Rectal smooth muscle tissue (tissue), 1 donor: ENCODE data around the gene GREB1L.
"Not testable (repeated sequence)": the region's sequence is repeated elsewhere in the genome, so short reads cannot be mapped to it uniquely, and the experiment has no call there.

ENCODE experiments used
- H3K27ac ChIP-seq: one replicate; pipeline ENCODE4 v1.7.0; 2013; ENCODE audit warnings: low read depth, low read length, inconsistent platforms
- H3K27me3 ChIP-seq: one replicate; pipeline ENCODE4 v1.7.0; 2013; ENCODE audit warnings: low read length; ENCODE audit not compliant: control insufficient read depth, insufficient read depth
- H3K36me3 ChIP-seq: one replicate; pipeline ENCODE4 v1.7.0; 2013; ENCODE audit warnings: low read length; ENCODE audit not compliant: control insufficient read depth, insufficient read depth
- H3K4me1 ChIP-seq: one replicate; pipeline ENCODE4 v1.7.0; 2013; ENCODE audit warnings: low read length; ENCODE audit not compliant: control insufficient read depth, insufficient read depth
- H3K4me3 ChIP-seq: one replicate; pipeline ENCODE4 v1.7.0; 2013; ENCODE audit warnings: low read length
- H3K9ac ChIP-seq: one replicate; pipeline ENCODE4 v1.7.0; 2013; ENCODE audit warnings: low read length

GREB1L gene

DNA sequence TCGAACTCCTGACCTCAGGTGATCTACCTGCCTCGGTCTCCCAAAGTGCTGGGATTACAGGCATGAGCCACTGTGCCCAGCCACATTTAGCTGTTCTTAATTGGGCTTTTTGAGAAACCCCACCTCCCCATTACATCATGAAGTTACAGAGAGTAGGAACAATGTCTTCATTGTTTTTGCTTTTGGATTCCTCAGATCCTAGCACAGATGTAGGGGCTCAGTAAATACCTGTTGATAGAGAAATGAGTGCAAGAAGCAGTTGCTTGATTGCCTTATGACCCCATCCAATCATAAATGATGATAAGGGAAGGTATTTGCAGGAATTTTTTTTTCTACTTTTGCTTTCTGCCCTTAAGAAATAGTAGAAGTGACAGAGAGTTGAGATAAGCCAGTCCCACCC lies 25.4 kb downstream of the GREB1L start:
- H3K4me1 ChIP-seq, result no peaks in the 10 kb centered on the region
- no peaks in the 10 kb centered on the region for H3K27me3 ChIP-seq
- no peaks in the 10 kb centered on the region for H3K36me3 ChIP-seq
- no peak overlapping the region for H3K27ac ChIP-seq
- no peak overlapping the region for H3K9ac ChIP-seq
- no peak overlapping the region for H3K4me3 ChIP-seq

DNA sequence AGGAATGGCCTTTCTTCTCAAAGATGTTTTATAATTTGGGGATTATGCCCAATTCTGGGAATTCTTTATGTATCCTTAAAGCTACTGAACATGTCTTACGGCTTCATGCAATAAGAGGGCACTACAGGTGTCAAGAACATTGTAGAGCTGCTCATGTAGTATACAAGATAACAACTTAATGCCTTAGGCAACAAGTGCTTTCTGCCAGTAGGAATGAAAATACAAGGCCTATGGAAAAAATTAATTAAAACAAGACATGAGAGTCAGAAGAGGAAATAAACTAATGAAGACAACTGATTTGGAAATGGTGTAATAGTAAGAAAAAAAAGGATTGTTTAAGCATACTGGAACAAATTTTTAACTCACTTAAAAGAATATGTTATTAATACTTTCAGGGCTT lies 27.3 kb downstream of the GREB1L start:
- no peaks in the 10 kb centered on the region for H3K36me3 ChIP-seq
- H3K27me3 ChIP-seq, result no peaks in the 10 kb centered on the region
- no peak overlapping the region for H3K4me3 ChIP-seq
- no peak overlapping the region for H3K27ac ChIP-seq
- H3K9ac ChIP-seq, result no peak overlapping the region
- H3K4me1 ChIP-seq, result no peaks in the 10 kb centered on the region

DNA sequence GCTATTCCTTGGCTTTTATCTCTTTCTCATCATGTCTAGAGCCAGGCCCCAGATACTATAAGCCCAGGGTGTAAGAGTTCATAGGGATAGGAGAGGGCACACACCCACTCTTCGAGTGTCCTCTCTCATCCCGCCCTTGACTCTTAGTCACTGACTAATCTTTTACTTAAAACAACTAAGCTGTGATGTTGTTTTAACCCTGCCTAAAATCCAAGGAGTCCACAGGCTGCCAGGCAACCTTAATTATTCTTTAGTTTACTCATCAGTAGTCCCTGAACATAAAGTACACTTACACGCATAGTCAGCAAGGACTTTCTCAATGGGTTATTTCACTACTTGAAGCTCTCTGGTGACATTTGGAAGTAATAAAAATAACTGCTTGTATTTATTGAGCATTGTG lies 28.4 kb downstream of the GREB1L start:
- Histone ChIP-seq H3K4me1 (no peaks in the 10 kb centered on the region), H3K36me3 (no peaks in the 10 kb centered on the region), H3K27me3 (no peaks in the 10 kb centered on the region), H3K27ac (no peak overlapping the region), H3K9ac (no peak overlapping the region), H3K4me3 (no peak overlapping the region)

DNA sequence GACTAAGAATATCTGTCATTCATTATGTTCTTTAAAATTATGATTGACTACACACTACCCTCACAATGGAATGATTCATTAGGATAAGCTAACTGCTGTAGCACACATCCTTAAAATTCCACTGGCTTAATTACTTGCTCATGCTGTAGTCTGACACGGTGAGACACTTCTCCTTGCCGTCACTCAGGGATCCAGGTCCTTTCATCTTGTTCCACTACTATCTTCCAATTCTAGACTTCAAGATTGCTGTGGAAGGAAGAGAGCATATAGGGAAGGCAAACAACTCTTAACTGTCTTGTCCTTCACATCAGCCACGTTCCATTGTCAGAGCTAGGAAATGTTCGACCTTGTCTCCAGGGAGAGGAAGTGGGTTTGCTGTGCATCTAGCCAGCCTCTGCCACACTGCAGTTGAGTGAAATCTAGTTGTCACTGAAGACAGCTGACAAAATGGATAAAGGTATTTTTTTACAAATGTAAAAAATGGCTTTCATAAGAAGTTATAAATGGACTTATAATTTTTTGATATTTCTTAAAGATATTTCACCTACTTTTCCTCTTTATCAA lies 30.1 kb downstream of the GREB1L start:
- no peak overlapping the region for H3K27ac ChIP-seq
- H3K4me1 ChIP-seq, result no peaks in the 10 kb centered on the region
- no peak overlapping the region for H3K9ac ChIP-seq
- H3K27me3 ChIP-seq, result no peaks in the 10 kb centered on the region
- no peak overlapping the region for H3K4me3 ChIP-seq
- no peaks in the 10 kb centered on the region for H3K36me3 ChIP-seq

DNA sequence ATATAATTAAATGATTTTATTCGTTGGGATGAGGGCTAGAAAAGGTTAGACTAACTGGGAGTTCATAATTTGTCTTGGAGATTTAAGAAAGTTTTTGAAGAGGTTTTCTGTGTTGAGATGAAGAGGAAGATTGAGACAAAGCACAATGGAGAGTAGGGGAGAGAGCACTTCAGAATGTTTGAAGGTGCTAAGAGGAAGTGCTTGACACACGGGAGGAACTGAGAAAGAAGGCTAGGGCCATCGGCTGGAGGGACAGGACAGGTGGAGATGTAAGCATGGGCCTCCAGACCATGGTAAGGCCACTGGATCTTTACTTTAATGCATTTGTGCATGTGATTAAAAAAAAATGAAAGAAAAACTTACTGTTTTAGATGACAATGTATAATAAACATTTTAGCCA lies 31.5 kb downstream of the GREB1L start:
- H3K4me3 ChIP-seq, result no peak overlapping the region
- H3K4me1 ChIP-seq, result no peaks in the 10 kb centered on the region
- no peak overlapping the region for H3K27ac ChIP-seq
- H3K27me3 ChIP-seq, result no peaks in the 10 kb centered on the region
- H3K36me3 ChIP-seq, result no peaks in the 10 kb centered on the region
- no peak overlapping the region for H3K9ac ChIP-seq

DNA sequence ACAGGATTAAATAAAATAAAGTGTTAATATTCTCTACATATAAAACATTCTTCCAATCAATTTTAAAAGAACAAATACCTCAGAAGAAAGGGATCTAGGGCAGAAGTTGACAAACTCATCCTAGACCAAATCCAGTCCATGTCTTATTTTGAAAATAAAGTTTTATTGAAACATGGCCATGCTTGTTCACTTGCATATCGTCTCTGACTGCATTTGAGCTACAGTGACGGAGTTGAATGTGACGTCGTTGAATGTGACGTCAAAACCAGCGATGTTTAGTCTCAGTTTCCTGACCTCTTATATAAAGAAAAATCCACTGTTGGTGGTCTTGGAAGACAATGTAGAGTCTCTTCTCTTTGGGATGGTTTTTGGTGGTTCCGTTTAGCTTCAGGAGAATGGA lies 33.6 kb downstream of the GREB1L start:
- H3K27ac ChIP-seq, result no peak overlapping the region
- no peaks in the 10 kb centered on the region for H3K4me1 ChIP-seq
- no peak overlapping the region for H3K4me3 ChIP-seq
- no peaks in the 10 kb centered on the region for H3K27me3 ChIP-seq
- no peaks in the 10 kb centered on the region for H3K36me3 ChIP-seq
- no peak overlapping the region for H3K9ac ChIP-seq

DNA sequence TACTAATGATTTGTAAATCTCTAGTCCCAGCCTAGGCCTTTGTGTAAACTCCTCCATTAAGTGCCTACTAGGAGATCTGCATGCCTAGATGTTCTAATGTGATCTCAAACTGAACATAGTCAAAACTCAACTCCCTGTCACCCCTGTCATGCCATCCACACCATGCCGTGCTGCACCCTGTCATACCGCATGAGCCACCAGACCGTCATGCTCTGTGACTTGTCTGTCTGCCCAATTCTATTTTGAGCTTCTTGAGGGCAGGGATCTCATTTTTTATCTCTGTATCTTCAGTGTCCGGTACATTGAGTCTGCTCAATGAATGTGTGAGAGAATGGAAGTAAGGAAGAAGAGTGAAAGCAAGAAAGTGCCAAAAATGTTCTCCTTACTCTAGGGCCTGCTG lies 35.5 kb downstream of the GREB1L start:
- Histone ChIP-seq H3K9ac (no peak overlapping the region), H3K4me3 (no peak overlapping the region), H3K4me1 (no peaks in the 10 kb centered on the region), H3K27me3 (no peaks in the 10 kb centered on the region), H3K27ac (no peak overlapping the region), H3K36me3 (no peaks in the 10 kb centered on the region)

DNA sequence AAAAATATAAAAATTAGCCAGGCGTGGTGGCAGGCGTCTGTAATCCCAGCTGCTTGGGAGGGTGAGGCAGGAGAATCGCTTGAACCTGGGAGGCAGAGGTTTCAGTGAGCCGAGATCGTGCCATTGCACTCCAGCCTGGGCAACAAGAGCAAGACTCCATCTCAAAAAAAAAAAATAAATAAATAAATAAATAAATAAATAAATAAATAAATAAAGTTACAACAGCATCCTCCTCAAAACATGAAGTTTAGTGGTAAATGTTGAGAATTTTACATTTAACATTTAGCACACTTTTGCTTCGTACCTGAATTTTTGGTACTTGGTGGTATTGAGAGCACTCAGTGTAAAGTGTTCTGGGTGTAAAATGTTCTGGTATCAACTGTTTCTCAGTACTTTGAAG lies 36.2 kb downstream of the GREB1L start:
- H3K4me3 ChIP-seq, H3K27me3 ChIP-seq, H3K9ac ChIP-seq, H3K36me3 ChIP-seq, H3K27ac ChIP-seq, H3K4me1 ChIP-seq: not testable (repeated sequence)

DNA sequence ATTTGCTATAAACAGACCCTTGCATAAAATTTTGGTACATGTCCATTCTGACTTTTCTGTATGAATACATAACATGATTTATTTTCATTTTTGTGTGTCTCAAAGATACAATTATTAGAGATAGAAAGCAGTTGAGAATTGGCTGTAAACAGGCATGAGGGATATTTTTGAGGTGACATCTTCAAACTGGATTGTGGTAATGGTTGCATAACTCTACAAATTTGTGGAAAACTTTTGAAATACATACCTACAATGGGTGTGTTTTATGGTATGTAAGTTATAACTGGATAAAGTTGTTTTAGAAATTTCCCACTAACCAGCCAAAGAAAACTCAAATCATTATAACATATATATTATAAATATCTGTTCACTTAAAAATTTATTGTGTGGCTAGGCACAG lies 39.6 kb downstream of the GREB1L start:
- Histone ChIP-seq H3K36me3 (no peaks in the 10 kb centered on the region), H3K4me3 (no peak overlapping the region)

DNA sequence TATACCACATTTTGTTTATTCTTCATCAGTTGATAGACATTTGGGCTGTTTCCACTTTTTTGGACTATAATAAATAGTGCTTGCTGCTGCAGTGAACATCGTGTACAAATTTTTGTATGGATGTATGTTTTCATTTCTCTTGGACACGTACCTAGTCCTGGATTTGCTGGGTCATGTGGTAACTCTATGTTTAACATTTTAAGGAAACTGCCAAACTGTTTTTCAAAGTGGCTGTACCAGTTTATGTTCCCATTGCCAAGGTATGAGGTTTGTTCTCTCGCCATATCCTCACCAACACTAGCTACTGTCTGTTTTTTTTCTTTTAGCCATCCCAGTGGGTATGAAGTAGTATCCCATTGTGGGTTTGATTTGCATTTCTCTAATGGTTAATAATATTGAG lies 42.5 kb downstream of the GREB1L start:
- H3K27me3 ChIP-seq, result no peaks in the 10 kb centered on the region
- no peaks in the 10 kb centered on the region for H3K36me3 ChIP-seq
- H3K9ac ChIP-seq, result no peak overlapping the region
- no peak overlapping the region for H3K27ac ChIP-seq
- H3K4me1 ChIP-seq, result no peaks in the 10 kb centered on the region
- no peak overlapping the region for H3K4me3 ChIP-seq

More for the DNA sequence above, 39.6 kb downstream of the GREB1L start:
- Histone ChIP-seq H3K4me1 (no peaks in the 10 kb centered on the region), H3K27me3 (no peaks in the 10 kb centered on the region), H3K9ac (no peak overlapping the region), H3K27ac (no peak overlapping the region)

DNA sequence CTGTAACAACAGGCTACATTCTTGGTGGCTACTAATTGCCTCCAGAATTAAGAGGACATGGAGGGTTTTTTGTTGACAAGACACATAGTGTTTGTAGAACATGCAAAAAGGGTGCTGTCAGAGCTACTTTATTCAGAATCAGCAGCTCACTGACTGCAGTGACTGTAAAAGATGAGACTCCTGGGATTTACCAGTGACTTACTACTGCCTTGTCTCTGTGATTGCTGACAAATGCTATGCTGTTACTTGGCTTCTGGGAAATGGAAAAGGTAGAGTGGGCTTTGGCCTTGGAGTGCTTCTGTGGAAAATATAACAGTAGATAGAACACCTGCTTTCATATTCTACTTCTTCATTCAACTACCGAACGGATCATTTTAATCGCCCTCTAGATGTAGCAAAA lies 47.8 kb downstream of the GREB1L start:
- Histone ChIP-seq H3K36me3 (no peaks in the 10 kb centered on the region), H3K4me1 (no peaks in the 10 kb centered on the region), H3K27ac (no peak overlapping the region), H3K27me3 (no peaks in the 10 kb centered on the region), H3K9ac (no peak overlapping the region), H3K4me3 (no peak overlapping the region)

DNA sequence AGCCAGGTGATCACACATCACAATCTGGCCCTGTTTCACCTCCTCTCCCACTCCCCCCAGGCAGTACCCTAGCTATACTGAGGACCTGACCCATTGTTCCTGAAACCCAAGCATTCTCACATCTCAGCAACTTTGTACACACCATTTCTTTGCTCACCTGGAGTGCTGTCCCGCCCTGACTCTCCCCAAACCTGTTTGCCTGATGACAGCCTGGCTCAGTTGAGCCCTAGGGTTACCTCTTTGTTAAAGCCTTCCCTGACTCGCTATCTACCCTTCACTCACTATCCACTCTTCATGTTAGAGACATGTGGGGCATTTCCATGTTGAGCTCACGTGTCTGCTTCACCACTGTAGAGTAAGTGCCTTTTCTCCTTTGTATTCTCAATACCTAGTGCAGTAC lies 49.1 kb downstream of the GREB1L start:
- Histone ChIP-seq H3K36me3 (no peaks in the 10 kb centered on the region), H3K27ac (no peak overlapping the region), H3K9ac (no peak overlapping the region), H3K4me1 (no peaks in the 10 kb centered on the region), H3K4me3 (no peak overlapping the region), H3K27me3 (no peaks in the 10 kb centered on the region)

DNA sequence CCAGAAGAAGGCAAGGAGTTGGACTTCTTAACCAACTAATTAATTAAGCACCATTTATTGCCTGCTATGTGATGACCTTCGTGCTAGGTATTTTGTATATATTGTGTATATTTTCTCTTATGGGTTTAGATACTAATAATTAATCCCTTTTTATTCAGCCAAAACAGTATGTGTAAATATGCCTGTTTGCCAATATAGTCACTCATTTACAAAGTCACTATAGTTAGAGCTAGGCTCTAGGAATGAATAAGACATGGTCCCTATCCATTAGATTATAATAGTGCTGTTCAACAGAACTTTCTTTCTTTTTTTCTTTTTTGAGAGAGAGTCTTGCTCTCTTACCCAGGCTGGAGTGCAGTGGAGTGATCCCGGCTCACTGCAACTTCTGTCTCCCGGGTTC lies 51.4 kb downstream of the GREB1L start:
- Histone ChIP-seq H3K36me3 (no peaks in the 10 kb centered on the region), H3K4me1 (no peaks in the 10 kb centered on the region), H3K4me3 (no peak overlapping the region), H3K27me3 (no peaks in the 10 kb centered on the region), H3K27ac (no peak overlapping the region), H3K9ac (no peak overlapping the region)
